Measurements from ENCODE around the gene SSX3. TPM values are rescaled to one million over a fixed set of nuclear protein-coding genes. Genes with fewer than 3 reads are reported as not detected.
"Not testable (repeated sequence)": the region's sequence is repeated elsewhere in the genome, so short reads cannot be mapped to it uniquely, and the experiment has no call there.

Gene SSX3
- total RNA-seq (not detected), total RNA-seq (0 reads per million in 2 donors)

GRCh38 chrX:48356315-48357094 is at the start of gene SSX3:
Gene SSX3, minus strand, starts transcription at chrX:48356703. Its CDS starts 1,454 bp downstream, at chrX:48355249.
- not testable (repeated sequence) for H3K4me1 Mint-ChIP-seq; H3K9me3 ChIP-seq (ENCODE audit: control insufficient read depth, low read length, poor library complexity, severe bottlenecking); DNase-seq; ATAC-seq; H3K27me3 Mint-ChIP-seq; H3K4me3 Mint-ChIP-seq; H3K27ac Mint-ChIP-seq; H3K36me3 Mint-ChIP-seq (ENCODE audit: low read depth)

GRCh38 chrX:48397825-48398224 is 41.3 kb upstream of the SSX3 start:
- H3K27me3 Mint-ChIP-seq; H3K4me1 Mint-ChIP-seq; H3K27ac Mint-ChIP-seq; ATAC-seq; H3K9me3 ChIP-seq (ENCODE audit: control insufficient read depth, low read length, poor library complexity, severe bottlenecking); H3K4me3 Mint-ChIP-seq; H3K36me3 Mint-ChIP-seq (ENCODE audit: low read depth); DNase-seq: not testable (repeated sequence)

- not testable (repeated sequence) for H3K36me3 Mint-ChIP-seq (ENCODE audit: low read depth); ATAC-seq; DNase-seq; H3K27me3 Mint-ChIP-seq; H3K4me1 Mint-ChIP-seq; H3K27ac Mint-ChIP-seq; H3K9me3 ChIP-seq (ENCODE audit: control insufficient read depth, low read length, poor library complexity, severe bottlenecking); H3K4me3 Mint-ChIP-seq
Observed at GRCh38 chrX:48396931-48397330, 40.4 kb upstream of the SSX3 start.

GRCh38 chrX:48383239-48383638 is 26.7 kb upstream of the SSX3 start, which contains the start of gene SSX4:
Gene SSX4, plus strand, starts transcription at chrX:48383539. Its CDS starts 515 bp downstream, at chrX:48384054.
- H3K27ac Mint-ChIP-seq; ATAC-seq; H3K27me3 Mint-ChIP-seq; H3K4me1 Mint-ChIP-seq; DNase-seq; H3K9me3 ChIP-seq (ENCODE audit: control insufficient read depth, low read length, poor library complexity, severe bottlenecking); H3K36me3 Mint-ChIP-seq (ENCODE audit: low read depth); H3K4me3 Mint-ChIP-seq: not testable (repeated sequence)

- ATAC-seq; H3K27ac Mint-ChIP-seq; DNase-seq; H3K4me1 Mint-ChIP-seq; H3K36me3 Mint-ChIP-seq (ENCODE audit: low read depth); H3K4me3 Mint-ChIP-seq; H3K27me3 Mint-ChIP-seq; H3K9me3 ChIP-seq (ENCODE audit: control insufficient read depth, low read length, poor library complexity, severe bottlenecking): not testable (repeated sequence)
Observed at GRCh38 chrX:48370408-48370807, 13.9 kb upstream of the SSX3 start.

GRCh38 chrX:48367717-48368408 is 11.4 kb upstream of the SSX3 start:
- not testable (repeated sequence) for H3K4me3 Mint-ChIP-seq; H3K27ac Mint-ChIP-seq; H3K27me3 Mint-ChIP-seq; DNase-seq; H3K36me3 Mint-ChIP-seq (ENCODE audit: low read depth); H3K9me3 ChIP-seq (ENCODE audit: control insufficient read depth, low read length, poor library complexity, severe bottlenecking); H3K4me1 Mint-ChIP-seq
- peak; percentile 36 for ATAC-seq

- not testable (repeated sequence) for DNase-seq; H3K9me3 ChIP-seq (ENCODE audit: control insufficient read depth, low read length, poor library complexity, severe bottlenecking); H3K36me3 Mint-ChIP-seq (ENCODE audit: low read depth); H3K27me3 Mint-ChIP-seq; H3K4me1 Mint-ChIP-seq; ATAC-seq; H3K27ac Mint-ChIP-seq; H3K4me3 Mint-ChIP-seq
Observed at GRCh38 chrX:48359281-48359680, 2.8 kb upstream of the SSX3 start.

GRCh38 chrX:48357681-48358080 is 1.2 kb upstream of the SSX3 start:
- ATAC-seq (no peak), DNase-seq (no peak)
- no peaks in the 10 kb centered on the region for H3K36me3 Mint-ChIP-seq (ENCODE audit: low read depth)
- H3K27me3 Mint-ChIP-seq: no peaks in the 10 kb centered on the region
- no peak overlapping the region for H3K27ac Mint-ChIP-seq
- H3K4me1 Mint-ChIP-seq: no peaks in the 10 kb centered on the region
- H3K9me3 ChIP-seq (ENCODE audit: control insufficient read depth, low read length, poor library complexity, severe bottlenecking): no peaks in the 10 kb centered on the region
- no peak overlapping the region for H3K4me3 Mint-ChIP-seq

- not testable (repeated sequence) for H3K36me3 Mint-ChIP-seq (ENCODE audit: low read depth); H3K4me3 Mint-ChIP-seq; ATAC-seq; H3K9me3 ChIP-seq (ENCODE audit: control insufficient read depth, low read length, poor library complexity, severe bottlenecking); H3K27me3 Mint-ChIP-seq; H3K27ac Mint-ChIP-seq; H3K4me1 Mint-ChIP-seq; DNase-seq
Observed at GRCh38 chrX:48346059-48346458, 10.4 kb downstream of the SSX3 start.

- not testable (repeated sequence) for H3K27ac Mint-ChIP-seq; DNase-seq; H3K27me3 Mint-ChIP-seq; H3K4me3 Mint-ChIP-seq; H3K4me1 Mint-ChIP-seq; ATAC-seq; H3K9me3 ChIP-seq (ENCODE audit: control insufficient read depth, low read length, poor library complexity, severe bottlenecking); H3K36me3 Mint-ChIP-seq (ENCODE audit: low read depth)
Observed at GRCh38 chrX:48313996-48314395, 42.5 kb downstream of the SSX3 start.

- H3K9me3 ChIP-seq (ENCODE audit: control insufficient read depth, low read length, poor library complexity, severe bottlenecking): no peaks in the 10 kb centered on the region
- Mint-ChIP-seq H3K4me3 (no peak overlapping the region), H3K36me3 (ENCODE audit: low read depth) (no peaks in the 10 kb centered on the region), H3K27me3 (peaks cover 11% of the 10 kb centered on the region), H3K27ac (no peak overlapping the region), H3K4me1 (no peaks in the 10 kb centered on the region)
- no peak for DNase-seq
- no peak for ATAC-seq
Observed at GRCh38 chrX:48306175-48306574, 50.3 kb downstream of the SSX3 start.
